NCI-H446 (cell line): ENCODE measurements around the gene COX7A1.
"Not testable (repeated sequence)": the region's sequence is repeated elsewhere in the genome, so short reads cannot be mapped to it uniquely, and the experiment has no call there.

Source experiments
- DNase-seq, 2 experiments: peaks; one replicate each; lab custom pipeline; 2025; lab: John Stamatoyannopoulos, UW

COX7A1 gene

DNA sequence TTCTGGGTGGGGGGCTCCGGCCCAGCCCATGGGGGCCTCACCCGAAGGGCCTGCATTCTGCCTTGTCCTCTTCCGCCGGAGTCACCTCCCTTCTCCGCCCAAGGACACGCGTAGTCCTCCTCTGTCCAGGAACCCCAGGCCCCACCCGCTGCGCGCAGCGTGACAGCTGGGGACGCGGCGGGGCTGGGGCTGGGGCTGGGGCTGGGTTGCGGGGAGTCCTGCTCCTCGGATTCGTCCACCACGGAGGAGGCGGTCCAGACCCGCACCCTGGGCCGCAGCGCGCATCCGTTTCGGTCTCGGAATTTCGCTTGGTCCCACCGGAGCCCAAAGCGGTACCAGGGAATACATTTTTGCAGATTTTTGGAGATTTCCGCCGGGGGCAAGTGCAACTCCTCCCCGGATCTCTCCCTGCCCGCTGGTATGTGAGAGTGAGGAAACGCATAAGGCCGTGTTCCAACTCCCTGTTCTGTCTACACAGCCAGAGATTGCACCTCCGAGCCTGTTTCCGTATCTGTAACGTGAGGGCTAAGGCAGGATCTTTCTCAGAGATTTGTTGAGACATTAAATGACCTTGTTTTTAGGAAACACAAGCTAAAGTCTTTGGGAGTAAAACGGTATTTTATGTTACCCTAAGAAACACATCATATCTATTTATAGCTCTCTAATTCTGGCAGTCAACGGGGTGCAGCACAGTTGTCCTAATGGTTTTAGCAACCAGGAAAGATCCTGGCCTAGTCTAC, at the start of gene COX7A1:
COX7A1 (minus strand) TSS at position 96 of the 740 bp plus-strand sequence; CDS start at position 56, 40 bp downstream.
- DNase-seq, result no peak

GRCh38 chr19:36201684-36202083, 49.4 kb upstream of the COX7A1 start:
- DNase-seq, result no peak

DNA sequence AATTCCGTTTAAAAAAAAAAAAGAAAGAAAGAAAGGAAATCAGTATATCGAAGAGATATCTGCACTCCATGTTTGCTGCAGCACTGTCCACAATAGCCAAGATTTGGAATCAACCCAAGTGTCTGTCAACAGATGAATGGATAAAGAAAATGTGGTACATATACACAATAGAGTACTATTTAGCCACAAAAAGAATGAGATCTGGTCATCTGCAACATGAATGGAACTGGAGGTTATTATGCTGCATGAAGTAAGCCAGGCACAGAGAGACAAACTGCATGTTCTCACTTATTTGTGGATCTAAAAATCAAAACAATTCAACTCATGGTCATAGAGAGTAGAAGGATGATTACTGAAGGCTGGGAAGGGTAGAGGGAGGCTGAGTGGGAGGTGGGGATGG, 45.9 kb upstream of the COX7A1 start:
- DNase-seq, result no peak

DNA sequence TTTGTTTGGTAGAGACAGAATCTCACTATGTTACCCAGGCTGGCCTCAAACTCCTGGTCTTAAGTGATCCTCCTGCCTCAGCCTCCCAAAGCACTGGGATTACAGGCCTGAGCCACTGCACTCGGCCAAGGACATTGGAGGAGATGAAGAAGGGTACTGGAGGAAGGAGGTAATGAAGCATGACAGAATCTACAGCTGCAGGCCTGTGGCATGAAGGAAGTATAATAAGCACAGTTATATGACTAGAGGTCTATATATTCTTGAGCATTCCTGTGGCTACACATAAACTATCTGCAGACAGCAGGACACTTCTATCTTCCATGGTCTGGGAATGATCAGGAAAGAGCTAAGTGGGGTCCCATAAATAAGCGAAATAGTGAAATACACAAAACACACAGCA, 44.0 kb upstream of the COX7A1 start:
- no peak for DNase-seq

DNA sequence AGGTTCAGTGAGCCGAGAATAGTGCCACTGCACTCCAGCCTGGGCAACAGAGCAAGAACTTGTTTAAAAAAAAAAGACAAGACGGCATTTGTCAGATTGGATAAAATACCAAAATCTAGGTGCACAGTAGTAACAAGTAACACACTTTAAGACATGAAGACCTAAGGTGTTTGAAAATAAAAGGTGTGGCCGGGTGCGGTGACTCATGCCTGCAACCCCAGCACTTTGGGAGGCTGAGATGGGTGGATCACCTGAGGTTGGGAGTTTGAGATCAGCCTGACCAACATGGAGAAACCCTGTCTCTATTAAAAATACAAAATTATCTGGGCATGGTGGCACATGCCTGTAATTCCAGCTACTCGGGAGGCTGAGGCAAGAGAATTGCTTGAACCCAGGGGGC, 34.5 kb upstream of the COX7A1 start:
- not testable (repeated sequence) for DNase-seq

DNA sequence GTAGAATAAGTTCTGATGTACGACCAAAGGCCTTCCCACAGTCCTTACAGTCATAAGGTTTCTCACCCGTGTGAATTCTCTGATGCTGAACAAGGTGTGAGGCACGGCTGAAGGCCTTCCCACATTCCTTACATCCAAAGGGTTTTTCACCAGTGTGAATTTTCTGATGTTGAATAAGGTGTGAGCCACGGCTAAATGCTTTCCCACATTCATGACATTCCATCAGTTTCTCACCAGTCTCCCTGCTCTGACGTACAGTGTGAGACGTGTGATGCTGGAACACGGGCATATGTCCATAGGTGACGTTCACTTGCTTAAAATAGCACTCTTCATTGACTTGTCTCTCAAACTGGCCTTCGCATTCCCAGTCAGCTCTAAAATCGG, 31.0 kb upstream of the COX7A1 start:
- no peak for DNase-seq

DNA sequence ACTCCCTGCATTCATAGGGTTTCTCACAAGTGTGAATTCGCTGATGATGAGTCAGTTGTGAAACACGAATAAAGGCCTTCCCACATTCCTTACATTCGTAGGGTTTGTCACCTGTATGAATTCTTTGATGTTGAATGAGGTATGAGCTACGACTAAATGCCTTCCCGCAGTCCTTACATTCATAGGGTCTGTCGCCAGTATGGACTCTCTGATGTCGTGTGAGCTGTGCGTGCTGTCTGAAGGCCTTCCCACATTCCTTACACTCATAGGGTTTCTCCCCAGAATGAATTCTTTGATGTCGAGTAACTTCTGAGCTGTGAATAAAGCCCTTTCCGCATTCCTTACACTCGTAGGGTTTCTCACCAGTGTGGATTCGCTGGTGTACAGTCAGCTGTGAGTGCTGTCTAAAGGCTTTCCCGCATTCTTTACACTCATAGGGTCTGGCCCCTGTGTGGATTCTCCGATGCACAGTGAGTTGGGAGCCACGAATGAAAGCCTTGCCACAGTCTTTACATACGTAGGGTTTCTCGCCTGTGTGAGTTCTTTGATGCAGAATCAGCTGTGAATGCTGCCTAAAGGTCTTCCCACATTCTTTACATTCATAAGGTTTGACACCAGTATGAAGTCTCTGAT, 30.5 kb upstream of the COX7A1 start:
- DNase-seq, result no peak

DNA sequence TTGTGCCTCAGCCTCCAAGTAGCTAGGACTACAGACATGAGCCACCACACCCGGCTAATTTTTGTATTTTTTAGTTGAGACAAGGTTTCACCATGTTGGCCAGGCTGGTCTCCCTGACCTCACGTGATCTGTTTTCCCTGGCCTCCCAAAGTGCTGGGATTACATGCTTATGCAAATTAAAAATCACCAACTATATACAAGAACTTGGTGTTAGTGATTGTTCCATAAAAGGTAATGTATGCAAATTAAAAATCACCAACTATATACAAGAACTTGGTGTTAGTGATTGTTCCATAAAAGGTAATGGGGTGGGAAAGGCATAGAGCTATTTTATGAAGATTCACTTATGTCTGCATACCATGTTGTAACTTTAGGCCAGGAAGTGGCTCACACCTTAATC, 26.8 kb upstream of the COX7A1 start:
- not testable (repeated sequence) for DNase-seq

- DNase-seq, result not testable (repeated sequence)
These were observed 21.6 kb upstream of the COX7A1 start for GRCh38 chr19:36173846-36174245.

DNA sequence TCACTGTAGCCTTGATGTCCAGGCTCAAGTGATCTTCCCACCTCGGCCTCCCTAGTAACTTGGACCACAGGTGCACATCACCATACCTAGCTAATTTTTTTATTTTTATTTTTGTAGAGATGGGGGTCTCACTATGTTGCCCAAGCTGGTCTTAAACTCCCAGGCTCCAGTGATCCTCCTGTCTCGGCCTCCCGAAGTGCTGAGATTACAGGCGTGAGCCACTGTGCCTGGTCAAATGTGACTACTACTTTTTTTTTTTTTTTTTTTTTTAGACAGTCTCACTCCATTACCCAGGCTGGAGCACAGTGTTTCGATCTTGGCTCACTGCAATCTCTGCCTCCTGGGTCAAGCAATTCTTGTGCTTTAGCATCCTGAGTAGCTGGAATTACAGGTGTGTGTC, 20.6 kb upstream of the COX7A1 start:
- DNase-seq, result no peak

- DNase-seq, result no peak
These were observed 17.0 kb upstream of the COX7A1 start for GRCh38 chr19:36169084-36169760.

GRCh38 chr19:36163813-36164212, 11.6 kb upstream of the COX7A1 start:
- DNase-seq, result no peak

- no peak for DNase-seq
These were observed 8.8 kb upstream of the COX7A1 start for GRCh38 chr19:36160821-36161596.

DNA sequence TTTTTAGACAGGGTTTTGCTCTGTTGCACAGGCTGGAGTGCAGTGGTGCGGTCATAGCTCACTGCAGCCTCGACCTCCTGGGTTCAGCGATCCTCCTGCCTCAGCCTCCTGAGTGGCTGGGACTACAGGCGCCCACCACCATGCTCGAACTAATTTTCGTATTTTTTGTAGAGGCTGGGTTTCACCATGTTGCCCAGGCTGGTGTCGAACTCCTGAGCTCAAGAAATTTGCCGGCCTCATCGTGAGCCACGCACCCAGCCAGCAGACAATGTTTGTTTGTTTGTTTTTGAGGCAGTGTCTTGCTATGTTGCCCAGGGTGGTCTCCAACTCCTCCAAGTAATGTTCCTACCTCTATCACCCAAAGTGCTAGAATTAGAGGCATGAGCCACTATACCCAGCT, 879 bp upstream of the COX7A1 start:
- DNase-seq, result no peak

DNA sequence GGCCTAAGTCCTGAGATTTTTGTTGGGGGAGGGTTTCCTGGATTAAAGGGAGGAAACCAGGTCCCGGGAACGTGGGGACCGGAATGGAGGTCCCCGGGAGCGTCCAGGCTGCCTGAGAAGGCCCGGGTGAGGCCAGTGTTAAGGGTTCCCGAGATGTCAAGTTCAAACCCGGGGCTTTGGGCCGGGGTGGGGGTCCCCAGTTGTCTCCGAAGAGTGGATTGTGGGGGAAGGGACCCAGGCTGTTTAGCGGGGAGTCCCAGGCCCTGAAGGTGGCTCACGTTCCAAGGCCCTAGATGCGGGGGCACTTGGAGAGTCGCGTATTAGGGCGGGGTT, 262 bp downstream of the COX7A1 start:
- DNase-seq, result no peak

DNA sequence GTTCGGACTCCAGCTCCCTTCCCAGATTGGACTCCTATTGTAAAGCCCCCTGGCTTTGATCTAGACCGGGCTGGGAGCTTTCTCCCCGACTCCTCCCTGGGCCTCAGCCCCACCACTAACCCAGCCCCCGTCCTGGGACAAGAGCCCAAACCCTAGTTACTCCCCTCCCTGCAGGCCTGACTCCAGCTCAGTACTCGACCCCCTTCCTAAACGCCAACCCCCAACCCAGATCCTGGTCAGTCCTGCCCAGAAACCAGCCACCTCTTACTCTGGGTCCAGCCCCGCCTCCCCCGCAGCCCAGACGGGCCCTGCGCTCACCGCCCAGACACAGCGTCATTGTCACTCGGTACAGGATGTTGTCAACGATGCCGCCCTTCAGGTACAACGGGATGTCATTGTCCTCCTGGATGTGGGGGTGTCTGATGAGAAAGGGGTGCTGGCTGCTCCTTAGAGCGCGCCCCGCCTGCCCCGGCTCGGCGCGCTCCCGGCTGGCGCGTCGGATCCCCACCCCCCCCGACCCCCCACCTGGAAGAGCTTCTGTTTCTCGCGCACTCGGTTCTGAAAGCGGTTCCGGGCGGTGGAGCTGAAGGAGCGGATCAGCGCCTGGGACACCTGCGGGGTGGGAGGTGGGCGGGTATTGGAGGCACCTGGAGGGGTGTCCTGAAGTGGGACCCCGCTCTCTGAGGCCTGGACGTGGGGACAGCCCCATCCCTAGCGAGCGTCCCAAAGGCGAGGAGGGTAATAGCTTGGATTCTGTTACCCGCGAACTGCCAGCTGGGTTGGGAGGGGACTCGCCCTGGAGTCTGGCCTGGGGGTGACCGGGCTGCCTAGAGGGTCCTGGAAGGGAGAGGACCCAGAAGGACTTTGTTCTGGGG, 866 bp downstream of the COX7A1 start:
- no peak for DNase-seq

- no peak for DNase-seq
These were observed 1.7 kb downstream of the COX7A1 start for GRCh38 chr19:36150586-36150985.

DNA sequence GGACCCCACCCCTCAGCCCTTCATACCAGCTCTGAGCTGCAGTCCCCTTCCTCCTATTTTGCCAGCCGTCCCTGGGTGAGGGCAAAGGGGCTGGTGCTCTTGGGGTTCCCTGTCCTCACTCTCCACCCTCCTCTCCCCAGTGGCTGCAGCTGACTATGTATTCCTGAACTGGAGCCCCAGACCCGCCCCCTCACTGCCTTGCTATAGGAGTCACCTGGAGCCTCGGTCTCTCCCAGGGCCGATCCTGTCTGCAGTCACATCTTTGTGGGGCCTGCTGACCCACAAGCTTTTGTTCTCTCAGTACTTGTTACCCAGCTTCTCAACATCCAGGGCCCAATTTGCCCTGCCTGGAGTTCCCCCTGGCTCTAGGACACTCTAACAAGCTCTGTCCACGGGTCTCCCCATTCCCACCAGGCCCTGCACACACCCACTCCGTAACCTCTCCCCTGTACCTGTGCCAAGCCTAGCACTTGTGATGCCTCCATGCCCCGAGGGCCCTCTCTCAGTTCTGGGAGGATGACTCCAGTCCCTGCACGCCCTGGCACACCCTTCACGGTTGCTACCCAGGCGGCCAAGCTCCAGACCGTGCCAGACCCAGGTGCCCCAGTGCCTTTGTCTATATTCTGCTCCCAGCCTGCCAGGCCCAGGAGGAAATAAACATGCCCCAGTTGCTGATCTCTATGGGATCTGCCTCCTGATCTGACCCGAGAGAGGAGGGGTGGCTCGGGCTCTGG, 2.4 kb downstream of the COX7A1 start:
- DNase-seq, result no peak

DNA sequence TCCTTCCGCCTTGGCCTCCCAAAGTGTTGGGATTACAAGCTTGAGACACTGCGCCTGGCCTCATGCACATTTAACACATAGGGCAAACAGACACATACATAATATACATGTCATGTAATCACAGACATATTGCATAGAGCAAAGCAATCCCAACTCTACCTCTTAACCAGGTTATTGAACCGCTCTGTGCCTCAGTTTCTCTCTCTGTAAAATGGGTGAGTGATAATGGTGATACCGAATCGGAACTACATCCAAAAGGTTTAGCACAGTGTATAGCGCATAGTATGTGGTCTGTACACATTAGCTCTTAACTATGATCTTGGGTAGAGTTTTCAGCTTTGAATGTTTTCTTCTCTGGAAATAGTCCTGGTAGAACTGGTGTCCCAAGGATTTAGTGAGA, 7.6 kb downstream of the COX7A1 start:
- no peak for DNase-seq

GRCh38 chr19:36142496-36142895, 9.8 kb downstream of the COX7A1 start:
- DNase-seq, result no peak

DNA sequence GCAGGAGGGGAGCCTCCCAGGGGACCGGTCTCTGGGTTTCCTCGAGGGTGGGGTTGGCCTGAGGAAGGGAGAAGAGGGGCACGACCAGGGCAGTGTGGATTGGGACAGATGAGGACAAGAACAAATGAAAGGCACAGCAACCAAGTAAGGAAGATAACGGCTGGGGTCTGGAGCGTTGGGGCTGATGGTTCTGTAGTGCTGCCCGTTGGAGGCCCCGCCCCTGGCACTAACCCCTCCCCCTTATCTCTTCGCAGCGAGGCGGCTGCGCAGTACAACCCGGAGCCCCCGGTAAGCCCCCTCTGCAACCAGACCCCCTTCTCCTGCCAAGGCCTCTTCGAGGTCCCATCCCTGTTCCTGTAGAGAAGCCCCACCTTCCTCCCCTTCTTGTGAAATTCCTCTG, 10.2 kb downstream of the COX7A1 start:
- DNase-seq, result no peak
